ENCODE measurements around the gene PRRT1B. TPM values are rescaled to one million over a fixed set of nuclear protein-coding genes. Genes with fewer than 3 reads are reported as not detected.

The PRRT1B gene
- total and polyA plus RNA-seq, 2 donors from 2014 or later = 1.0 TPM; not detected in 1

DNA sequence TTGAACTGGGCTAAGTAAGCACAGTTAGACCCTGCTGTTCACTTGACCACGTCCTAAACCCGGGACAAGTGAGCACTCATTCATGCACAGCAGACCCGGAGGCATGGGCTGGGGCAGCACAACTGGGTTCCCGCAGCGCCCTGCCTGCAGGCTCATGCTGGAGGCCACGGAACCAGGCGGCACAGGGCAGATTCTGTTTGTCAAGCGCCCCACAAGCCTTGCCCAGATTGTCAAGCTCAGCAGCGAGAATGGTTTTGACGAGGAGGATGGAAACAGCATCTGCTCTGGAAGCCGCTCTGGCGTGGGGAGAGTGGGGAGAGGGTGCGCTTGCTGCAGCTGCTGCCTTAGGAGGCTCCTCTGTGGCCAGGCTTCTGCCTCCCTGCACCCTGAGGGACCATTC, 32.7 kb downstream of the PRRT1B start:
- intact Hi-C loops (cut with DNase I) = no loop called here
- H3K27ac ChIP-seq (ENCODE audit: low read depth in 2 of 2, low read length in 2 of 2) = no peak overlapping the region
- TF ChIP-seq, protein P1, sequence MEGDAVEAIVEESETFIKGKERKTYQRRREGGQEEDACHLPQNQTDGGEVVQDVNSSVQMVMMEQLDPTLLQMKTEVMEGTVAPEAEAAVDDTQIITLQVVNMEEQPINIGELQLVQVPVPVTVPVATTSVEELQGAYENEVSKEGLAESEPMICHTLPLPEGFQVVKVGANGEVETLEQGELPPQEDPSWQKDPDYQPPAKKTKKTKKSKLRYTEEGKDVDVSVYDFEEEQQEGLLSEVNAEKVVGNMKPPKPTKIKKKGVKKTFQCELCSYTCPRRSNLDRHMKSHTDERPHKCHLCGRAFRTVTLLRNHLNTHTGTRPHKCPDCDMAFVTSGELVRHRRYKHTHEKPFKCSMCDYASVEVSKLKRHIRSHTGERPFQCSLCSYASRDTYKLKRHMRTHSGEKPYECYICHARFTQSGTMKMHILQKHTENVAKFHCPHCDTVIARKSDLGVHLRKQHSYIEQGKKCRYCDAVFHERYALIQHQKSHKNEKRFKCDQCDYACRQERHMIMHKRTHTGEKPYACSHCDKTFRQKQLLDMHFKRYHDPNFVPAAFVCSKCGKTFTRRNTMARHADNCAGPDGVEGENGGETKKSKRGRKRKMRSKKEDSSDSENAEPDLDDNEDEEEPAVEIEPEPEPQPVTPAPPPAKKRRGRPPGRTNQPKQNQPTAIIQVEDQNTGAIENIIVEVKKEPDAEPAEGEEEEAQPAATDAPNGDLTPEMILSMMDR (IDR thresholded peaks at IDR 0.05; ENCODE audit: borderline replicate concordance, extremely low read depth, insufficient read depth) = no peak
- DNase-seq = peak; percentile 33 to 56 (median 49)
- H3K4me1 ChIP-seq (ENCODE audit: control insufficient read depth in 2 of 3, insufficient read depth in 2 of 3, low read depth in 1 of 3, low read length in 3 of 3) = peaks cover 0 to 3% (median 0%) of the 10 kb centered on the region in 3 donors
- H3K9me3 ChIP-seq (ENCODE audit: control insufficient read depth in 2 of 3, insufficient read depth in 1 of 3, low read length in 3 of 3) = no peaks in the 10 kb centered on the region
- H3K36me3 ChIP-seq (ENCODE audit: control insufficient read depth in 2 of 3, insufficient read depth in 3 of 3, low read length in 3 of 3) = peaks cover 0 to 34% (median 12%) of the 10 kb centered on the region in 3 donors
- no peaks in the 10 kb centered on the region for H3K27me3 ChIP-seq (ENCODE audit: control insufficient read depth, insufficient read depth, low read length)
- no peak overlapping the region for H3K4me3 ChIP-seq (ENCODE audit: low read length in 3 of 3)
- FAIRE-seq = no peak
- no peak overlapping the region for H3K9ac ChIP-seq (ENCODE audit: low read length in 3 of 3)

DNA sequence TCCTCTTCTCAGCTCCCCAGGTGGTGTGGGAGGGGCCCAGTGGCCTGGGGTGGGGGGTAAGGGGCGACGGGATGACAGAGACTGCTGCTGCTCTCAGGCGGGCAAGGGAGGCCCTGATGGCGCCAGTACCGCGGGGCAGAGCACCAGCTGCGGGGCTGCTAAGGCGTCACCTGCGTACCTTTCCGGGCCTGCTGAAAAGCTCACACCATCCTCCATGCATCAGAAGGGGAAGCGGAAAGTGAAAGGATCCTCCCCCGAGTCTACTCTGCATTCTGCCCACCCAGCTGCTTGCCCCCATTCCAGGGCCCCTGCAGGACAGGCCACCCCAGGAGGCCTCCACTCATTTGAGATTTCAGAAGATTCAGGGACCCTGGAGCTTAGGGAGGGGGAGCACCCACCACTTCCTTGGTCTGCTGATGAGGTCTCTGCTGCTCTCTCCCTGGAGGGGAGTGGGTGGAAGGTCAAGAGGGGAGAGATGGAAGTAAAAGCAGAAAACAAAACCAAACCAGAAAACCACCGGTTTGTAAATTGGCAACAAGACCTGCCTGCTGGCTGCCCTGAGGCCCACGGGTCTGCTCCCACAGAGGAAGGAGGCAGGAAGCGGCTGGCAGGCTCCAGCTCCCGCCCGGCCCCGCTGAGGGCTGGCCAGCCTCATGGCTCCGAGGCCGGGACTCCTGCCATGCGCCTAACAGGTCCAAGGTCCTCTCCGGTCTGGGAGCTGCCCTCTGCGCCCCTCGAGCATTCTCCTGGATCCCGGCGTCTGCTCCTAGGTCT, 33.6 kb downstream of the PRRT1B start:
- Histone ChIP-seq H3K9me3 (ENCODE audit: control insufficient read depth in 2 of 3, insufficient read depth in 1 of 3, low read length in 3 of 3) (no peaks in the 10 kb centered on the region), H3K27me3 (ENCODE audit: control insufficient read depth, insufficient read depth, low read length) (no peaks in the 10 kb centered on the region), H3K27ac (ENCODE audit: low read depth in 2 of 2, low read length in 2 of 2) (peak overlapping the region in 1 of 2 donors; percentile 11), H3K4me1 (ENCODE audit: control insufficient read depth in 2 of 3, insufficient read depth in 2 of 3, low read depth in 1 of 3, low read length in 3 of 3) (peaks cover 0 to 3% (median 0%) of the 10 kb centered on the region in 3 donors), H3K4me3 (ENCODE audit: low read length in 3 of 3) (no peak overlapping the region), H3K9ac (ENCODE audit: low read length in 3 of 3) (no peak overlapping the region), H3K36me3 (ENCODE audit: control insufficient read depth in 2 of 3, insufficient read depth in 3 of 3, low read length in 3 of 3) (peaks cover 0 to 38% (median 12%) of the 10 kb centered on the region in 3 donors)
- TF ChIP-seq, protein P1 (IDR thresholded peaks at IDR 0.05; ENCODE audit: borderline replicate concordance, extremely low read depth, insufficient read depth) = no peak
- FAIRE-seq (no peak), DNase-seq (peak; percentile 20 to 69 (median 39))
- intact Hi-C loops (cut with DNase I) = no loop called here

DNA sequence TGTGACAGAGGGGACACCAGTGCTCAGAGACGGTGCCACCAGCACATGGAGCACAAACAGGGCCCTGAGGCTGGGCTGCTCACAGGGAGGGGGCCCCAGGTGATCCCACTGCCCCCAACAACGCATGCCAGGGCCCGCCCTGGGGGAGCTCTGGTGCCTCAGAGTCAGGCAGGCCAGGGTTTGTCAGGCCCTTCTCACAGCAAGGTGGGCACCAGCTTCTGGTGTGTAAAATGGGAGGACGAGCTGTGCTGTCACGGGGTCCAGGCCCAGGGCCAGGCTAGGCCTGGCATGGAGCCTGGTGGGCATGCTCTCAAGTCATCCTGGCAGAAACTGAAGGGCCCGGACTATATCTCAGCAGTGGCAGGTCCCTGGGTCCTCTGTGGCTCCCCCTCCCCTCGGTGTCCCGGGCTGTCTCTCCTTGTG, 34.5 kb downstream of the PRRT1B start:
- FAIRE-seq = no peak
- H3K27ac ChIP-seq (ENCODE audit: low read depth in 2 of 2, low read length in 2 of 2) = no peak overlapping the region
- H3K4me3 ChIP-seq (ENCODE audit: low read length in 3 of 3) = no peak overlapping the region
- TF ChIP-seq, protein P1 (IDR thresholded peaks at IDR 0.05; ENCODE audit: borderline replicate concordance, extremely low read depth, insufficient read depth) = no peak
- intact Hi-C loops (cut with DNase I) = loop anchor here (10.0 kb wide), 1 partner anchor 165 kb away; the partner anchor contains the start of gene RAPGEF1
- H3K36me3 ChIP-seq (ENCODE audit: control insufficient read depth in 2 of 3, insufficient read depth in 3 of 3, low read length in 3 of 3) = peaks cover 0 to 42% (median 14%) of the 10 kb centered on the region in 3 donors
- DNase-seq = peak in 1 of 5 donors; percentile 62
- no peak overlapping the region for H3K9ac ChIP-seq (ENCODE audit: low read length in 3 of 3)
- H3K4me1 ChIP-seq (ENCODE audit: control insufficient read depth in 2 of 3, insufficient read depth in 2 of 3, low read depth in 1 of 3, low read length in 3 of 3) = peaks cover 0 to 3% (median 0%) of the 10 kb centered on the region in 3 donors
- no peaks in the 10 kb centered on the region for H3K9me3 ChIP-seq (ENCODE audit: control insufficient read depth in 2 of 3, insufficient read depth in 1 of 3, low read length in 3 of 3)
- H3K27me3 ChIP-seq (ENCODE audit: control insufficient read depth, insufficient read depth, low read length) = no peaks in the 10 kb centered on the region

Measured in kidney (tissue), 14 donors.